SK-N-SH treated with all-trans-retinoic acid at 6 μM for 48 hours (cell line): ENCODE results near the gene THRB.

Experiments
- ATAC-seq: fragments of 200-7000 bp; cut with Tn5 transposase; 3 replicates; pipeline ENCODE4 v1.9.1; 2020; ENCODE audit warnings: mild to moderate bottlenecking, moderate library complexity
- BACH2 ChIP-seq: fragments of 250-450 bp; sonication (Bioruptor Pico); IDR thresholded peaks from 2 replicates; pipeline ENCODE4 v1.9.0; 2021; ENCODE audit warnings: mild to moderate bottlenecking, borderline replicate concordance
- CREB5 ChIP-seq: fragments of 250-450 bp; sonication (Bioruptor Pico); IDR thresholded peaks from 2 replicates; pipeline ENCODE4 v1.5.1; 2020; ENCODE audit warnings: low read depth, mild to moderate bottlenecking, moderate library complexity
- CSDC2 ChIP-seq: fragments of 250-450 bp; sonication (Bioruptor Pico); IDR thresholded peaks from 2 replicates; pipeline ENCODE4 v1.5.0; 2020; ENCODE audit warnings: mild to moderate bottlenecking, moderate library complexity
- CSRNP3 ChIP-seq: fragments of 250-450 bp; sonication (Bioruptor Pico); IDR thresholded peaks from 2 replicates; pipeline ENCODE4 v1.5.1; 2021; ENCODE audit warnings: mild to moderate bottlenecking, moderate library complexity
- GLIS3 ChIP-seq: fragments of 250-450 bp; sonication (Bioruptor Pico); IDR thresholded peaks from 2 replicates; pipeline ENCODE4 v1.5.0; 2020; ENCODE audit warnings: mild to moderate bottlenecking, moderate library complexity
- ISL1 ChIP-seq: fragments of 250-450 bp; sonication (Bioruptor Pico); IDR thresholded peaks from 2 replicates; pipeline ENCODE4 v2.1.2; 2022; ENCODE audit warnings: mild to moderate bottlenecking, moderate library complexity
- OSR1 ChIP-seq: fragments of 250-450 bp; sonication (Bioruptor Pico); IDR thresholded peaks from 2 replicates; pipeline ENCODE4 v1.8.0; 2022; ENCODE audit warnings: moderate library complexity, mild to moderate bottlenecking, inconsistent platforms
- PATZ1 ChIP-seq: fragments of 250-450 bp; sonication (Bioruptor Pico); IDR thresholded peaks from 2 replicates; pipeline ENCODE4 v1.8.0; 2020; ENCODE audit warnings: mild to moderate bottlenecking, moderate library complexity, borderline replicate concordance
- POU6F1 ChIP-seq: fragments of 250-450 bp; sonication (Bioruptor Pico); IDR thresholded peaks from 2 replicates; pipeline ENCODE4 v1.8.0; 2021; ENCODE audit warnings: low read depth, mild to moderate bottlenecking, moderate library complexity, borderline replicate concordance
- PPARA ChIP-seq: fragments of 250-450 bp; sonication (Bioruptor Pico); IDR thresholded peaks from 2 replicates; pipeline ENCODE4 v1.5.0; 2020; ENCODE audit warnings: mild to moderate bottlenecking, borderline replicate concordance
- RARB ChIP-seq: fragments of 250-450 bp; sonication (Bioruptor Pico); IDR thresholded peaks from 2 replicates; pipeline ENCODE4 v1.8.0; 2021; ENCODE audit warnings: mild to moderate bottlenecking, moderate library complexity
- SNAI2 ChIP-seq: fragments of 250-450 bp; sonication (Bioruptor Pico); IDR thresholded peaks from 2 replicates; pipeline ENCODE4 v1.5.0; 2020; ENCODE audit warnings: mild to moderate bottlenecking, moderate library complexity
- TCF4 ChIP-seq: fragments of 250-450 bp; sonication (Bioruptor Pico); IDR thresholded peaks from 2 replicates; pipeline ENCODE4 v1.8.0; 2021; ENCODE audit warnings: mild to moderate bottlenecking, moderate library complexity, borderline replicate concordance
- TOX ChIP-seq: fragments of 250-450 bp; sonication (Bioruptor Pico); IDR thresholded peaks from 2 replicates; pipeline ENCODE4 v1.8.0; 2021; ENCODE audit warnings: mild to moderate bottlenecking, moderate library complexity, borderline replicate concordance
- TSHZ2 ChIP-seq: fragments of 250-450 bp; sonication (Bioruptor Pico); IDR thresholded peaks from 2 replicates; pipeline ENCODE4 v1.5.0; 2020; ENCODE audit warnings: mild to moderate bottlenecking, moderate library complexity
- ZFP3 ChIP-seq: fragments of 250-450 bp; sonication (Bioruptor Pico); IDR thresholded peaks from 2 replicates; pipeline ENCODE4 v1.5.0; 2020; ENCODE audit warnings: mild to moderate bottlenecking, moderate library complexity
- ZFP30 ChIP-seq: fragments of 450-650 bp; formaldehyde crosslinking; IDR thresholded peaks from 2 replicates; pipeline ENCODE4 v1.5.0; 2022; ENCODE audit warnings: mild to moderate bottlenecking, moderate library complexity
- ZNF565 ChIP-seq: fragments of 450-650 bp; formaldehyde crosslinking; conservative IDR thresholded peaks from 2 replicates; pipeline ENCODE4 v1.5.0; 2020; ENCODE audit warnings: low read depth, mild to moderate bottlenecking, moderate library complexity
- ZNF8 ChIP-seq: fragments of 450-650 bp; formaldehyde crosslinking; IDR thresholded peaks from 2 replicates; pipeline ENCODE4 v1.5.0; 2020; ENCODE audit warnings: mild to moderate bottlenecking, moderate library complexity

Gene THRB

GRCh38 chr3:24514119-24514518 lies 19.5 kb upstream of the THRB start (continued):
- TF ChIP-seq POU6F1 = no peak
- no peak for TF ChIP-seq ISL1 (CRISPR knock-in tag)
- no peak for TF ChIP-seq PATZ1
- TF ChIP-seq, all 23 proteins: peak for 0

- no peak for TF ChIP-seq CREB5 (CRISPR knock-in tag)
- TF ChIP-seq TOX (CRISPR knock-in tag) = no peak
- no peak for TF ChIP-seq PPARA (CRISPR knock-in tag)
- no peak for TF ChIP-seq RARB (CRISPR knock-in tag)
- TF ChIP-seq ISL1 (CRISPR knock-in tag) = no peak
- no peak for TF ChIP-seq TCF4 (CRISPR knock-in tag)
- no peak for TF ChIP-seq POU6F1
- no peak for TF ChIP-seq CSDC2 (CRISPR knock-in tag)
- no peak for TF ChIP-seq PATZ1
- TF ChIP-seq SNAI2 = no peak
- TF ChIP-seq OSR1 (CRISPR knock-in tag) = no peak
- no peak for TF ChIP-seq ZFP30
- TF ChIP-seq GLIS3 (CRISPR knock-in tag) = no peak
- TF ChIP-seq ZFP3 (CRISPR knock-in tag) = no peak
- TF ChIP-seq CSRNP3 = no peak
- TF ChIP-seq TSHZ2 (CRISPR knock-in tag) = no peak
- ATAC-seq = peak; percentile 47; the same call in 1 of the 3 replicates
Measured at GRCh38 chr3:24513463-24513862, 18.8 kb upstream of the THRB start.

- ATAC-seq = no peak
- TF ChIP-seq CSRNP3 (no peak), ISL1 (CRISPR knock-in tag) (no peak), POU6F1 (no peak), ZNF8 (CRISPR knock-in tag) (no peak), ZFP3 (CRISPR knock-in tag) (no peak), BACH2 (CRISPR knock-in tag) (no peak), CSDC2 (CRISPR knock-in tag) (no peak), OSR1 (CRISPR knock-in tag) (no peak), ZNF565 (CRISPR knock-in tag) (no peak), GLIS3 (CRISPR knock-in tag) (no peak), PPARA (CRISPR knock-in tag) (no peak), TOX (CRISPR knock-in tag) (no peak)
Measured at GRCh38 chr3:24512564-24513197, 18.0 kb upstream of the THRB start.
